ENCODE results near the gene LRBA.

DNA sequence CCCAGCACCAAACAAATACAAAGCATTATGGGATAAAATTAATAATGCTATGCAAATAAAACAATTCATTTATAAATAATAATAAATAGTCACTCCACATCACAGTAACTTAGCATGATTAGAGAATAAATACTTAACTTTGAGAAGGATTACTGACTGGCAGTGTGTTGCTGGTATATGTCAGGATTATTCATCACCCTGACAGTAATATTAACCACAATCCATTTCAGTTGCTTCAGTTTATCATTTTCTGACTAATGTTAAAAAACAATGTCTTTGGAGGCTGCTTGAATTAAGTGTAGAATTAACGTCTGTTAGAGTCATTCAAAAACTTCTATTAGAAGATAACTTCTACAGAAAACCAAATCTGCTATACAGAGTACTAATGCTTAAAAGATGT, 557.3 kb downstream of the LRBA start:
- TF ChIP-seq, protein P1, sequence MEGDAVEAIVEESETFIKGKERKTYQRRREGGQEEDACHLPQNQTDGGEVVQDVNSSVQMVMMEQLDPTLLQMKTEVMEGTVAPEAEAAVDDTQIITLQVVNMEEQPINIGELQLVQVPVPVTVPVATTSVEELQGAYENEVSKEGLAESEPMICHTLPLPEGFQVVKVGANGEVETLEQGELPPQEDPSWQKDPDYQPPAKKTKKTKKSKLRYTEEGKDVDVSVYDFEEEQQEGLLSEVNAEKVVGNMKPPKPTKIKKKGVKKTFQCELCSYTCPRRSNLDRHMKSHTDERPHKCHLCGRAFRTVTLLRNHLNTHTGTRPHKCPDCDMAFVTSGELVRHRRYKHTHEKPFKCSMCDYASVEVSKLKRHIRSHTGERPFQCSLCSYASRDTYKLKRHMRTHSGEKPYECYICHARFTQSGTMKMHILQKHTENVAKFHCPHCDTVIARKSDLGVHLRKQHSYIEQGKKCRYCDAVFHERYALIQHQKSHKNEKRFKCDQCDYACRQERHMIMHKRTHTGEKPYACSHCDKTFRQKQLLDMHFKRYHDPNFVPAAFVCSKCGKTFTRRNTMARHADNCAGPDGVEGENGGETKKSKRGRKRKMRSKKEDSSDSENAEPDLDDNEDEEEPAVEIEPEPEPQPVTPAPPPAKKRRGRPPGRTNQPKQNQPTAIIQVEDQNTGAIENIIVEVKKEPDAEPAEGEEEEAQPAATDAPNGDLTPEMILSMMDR (conservative IDR thresholded peaks at IDR 0.05 in 1 of 2, IDR thresholded peaks at IDR 0.05 in 1 of 2; ENCODE audit: low read depth in 1 of 2, low read length in 2 of 2), result no peak
- no peak for TF ChIP-seq EZH2 (IDR thresholded peaks at IDR 0.05; ENCODE audit: low read length, missing control alignments)

All from fibroblast of lung (primary cell).